Trophoblast cell (in vitro differentiated cells and primary cell): ENCODE data around the gene BICC1.

Experiments
- DNase-seq, 2 donors: peaks; one replicate each; pipeline ENCODE4 v3.0.0-alpha.2; 2016
- H2AFZ ChIP-seq: 2 replicates; pipeline ENCODE4 v1.6.1; 2013; ENCODE audit warnings: low read length, moderate library complexity, mild to moderate bottlenecking; ENCODE audit not compliant: insufficient read depth, poor library complexity
- H2AK5ac ChIP-seq: 2 replicates; pipeline ENCODE4 v1.6.1; 2013; ENCODE audit warnings: mild to moderate bottlenecking, low read length
- H2BK120ac ChIP-seq: 2 replicates; pipeline ENCODE4 v1.6.1; 2013; ENCODE audit warnings: low read length, mild to moderate bottlenecking, moderate library complexity; ENCODE audit not compliant: insufficient read depth, poor library complexity
- H2BK12ac ChIP-seq: 2 replicates; pipeline ENCODE4 v1.6.1; 2013; ENCODE audit warnings: mild to moderate bottlenecking, low read length, moderate library complexity
- H2BK5ac ChIP-seq: 2 replicates; pipeline ENCODE4 v1.6.1; 2013; ENCODE audit warnings: low read length, low read depth, moderate library complexity, mild to moderate bottlenecking; ENCODE audit not compliant: poor library complexity
- H3K14ac ChIP-seq: 2 replicates; pipeline ENCODE4 v1.6.1; 2013; ENCODE audit warnings: mild to moderate bottlenecking, low read length
- H3K18ac ChIP-seq: 2 replicates; pipeline ENCODE4 v1.6.1; 2013; ENCODE audit warnings: mild to moderate bottlenecking, low read length
- H3K23ac ChIP-seq: 2 replicates; pipeline ENCODE4 v1.6.1; 2013; ENCODE audit warnings: low read length
- H3K27ac ChIP-seq: 2 replicates; pipeline ENCODE4 v1.5.1; 2013; ENCODE audit warnings: low read depth, mild to moderate bottlenecking, inconsistent platforms, low read length, moderate library complexity
- H3K27me3 ChIP-seq: 2 replicates; pipeline ENCODE4 v1.6.1; 2013; ENCODE audit warnings: inconsistent platforms, mild to moderate bottlenecking, low read length, moderate library complexity; ENCODE audit not compliant: insufficient read depth
- H3K36me3 ChIP-seq, 2 experiments: 1 replicate in 1 of 2; 2 replicates in 1 of 2; pipeline ENCODE4 v1.6.1; 2013; ENCODE audit warnings: low read length in 2 of 2, mild to moderate bottlenecking in 2 of 2, moderate library complexity in 1 of 2; ENCODE audit not compliant: insufficient read depth in 2 of 2, control insufficient read depth in 1 of 2
- H3K4ac ChIP-seq: 2 replicates; pipeline ENCODE4 v1.6.1; 2013; ENCODE audit warnings: low read depth, mild to moderate bottlenecking, low read length, moderate library complexity
- H3K4me1 ChIP-seq, 2 experiments: 1 replicate in 1 of 2; 2 replicates in 1 of 2; pipeline ENCODE4 v1.6.1; 2013; ENCODE audit warnings: low read length in 2 of 2, mild to moderate bottlenecking in 2 of 2, moderate library complexity in 1 of 2; ENCODE audit not compliant: insufficient read depth in 2 of 2, control insufficient read depth in 1 of 2
- H3K4me2 ChIP-seq: 2 replicates; pipeline ENCODE4 v1.6.1; 2013; ENCODE audit warnings: inconsistent platforms, mild to moderate bottlenecking, low read length, moderate library complexity
- H3K4me3 ChIP-seq: 2 replicates; pipeline ENCODE4 v1.5.1; 2013; ENCODE audit warnings: mild to moderate bottlenecking, low read depth, low read length, inconsistent platforms
- H3K79me1 ChIP-seq: one replicate; pipeline ENCODE4 v1.6.1; 2013; ENCODE audit warnings: low read length
- H3K79me2 ChIP-seq: 2 replicates; pipeline ENCODE4 v1.6.1; 2013; ENCODE audit warnings: low read length, mild to moderate bottlenecking; ENCODE audit not compliant: control insufficient read depth, insufficient read depth, poor library complexity
- H3K9ac ChIP-seq: 2 replicates; pipeline ENCODE4 v1.6.1; 2013; ENCODE audit warnings: mild to moderate bottlenecking, low read length
- H3K9me3 ChIP-seq: 2 replicates; pipeline ENCODE4 v1.6.1; 2013; ENCODE audit warnings: low read depth, mild to moderate bottlenecking, control low read depth, inconsistent platforms, low read length; ENCODE audit not compliant: insufficient read depth
- H4K12ac ChIP-seq: 2 replicates; pipeline ENCODE4 v1.6.1; 2013; ENCODE audit warnings: low read depth, mild to moderate bottlenecking, low read length, moderate library complexity
- H4K8ac ChIP-seq: 2 replicates; pipeline ENCODE4 v1.6.1; 2013; ENCODE audit warnings: low read depth, mild to moderate bottlenecking, low read length, moderate library complexity
- H4K91ac ChIP-seq: one replicate; pipeline ENCODE4 v1.6.1; 2013; ENCODE audit warnings: low read depth, mild to moderate bottlenecking, low read length, moderate library complexity
- whole genome bisulfite sequencing: extraction: QIAGEN DNeasy Blood & Tissue Kit; methylation state at CpG from one replicate; pipeline ENCODE4 v1.1.7; 2013; ENCODE audit warnings: missing lambda C conversion rate; ENCODE audit not compliant: insufficient read length, insufficient coverage; ENCODE audit errors: extremely low coverage; 5-methylcytosine and 5-hydroxymethylcytosine counted together

BICC1 gene

DNA sequence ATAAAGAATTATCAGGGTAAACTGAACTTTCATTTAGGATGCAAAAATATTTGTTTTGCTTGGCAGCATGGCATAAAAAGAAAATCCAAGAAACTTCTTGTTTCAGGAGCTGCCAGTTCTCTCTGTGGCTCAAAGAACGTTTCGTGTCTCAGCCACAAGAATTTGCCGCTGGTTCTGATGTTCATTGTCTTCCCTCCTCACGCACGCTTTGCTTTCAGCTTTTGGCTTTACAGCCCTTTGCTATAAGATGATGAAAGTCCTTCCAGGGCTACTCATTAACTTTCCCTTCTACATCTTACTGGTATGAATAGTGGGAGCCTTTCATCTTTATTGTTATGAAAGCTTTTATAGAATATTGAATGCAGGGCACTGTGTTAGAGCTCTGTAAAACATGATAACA lies 124.7 kb downstream of the BICC1 start:
- H3K27ac ChIP-seq, result no peak overlapping the region
- no peak overlapping the region for H3K23ac ChIP-seq
- no CpG with 5 or more reads among the region's 5 CpGs for WGBS
- no peaks in the 10 kb centered on the region for H3K27me3 ChIP-seq
- no peak overlapping the region for H4K8ac ChIP-seq
- no peak overlapping the region for H3K4ac ChIP-seq
- H3K14ac ChIP-seq, result no peak overlapping the region
- no peaks in the 10 kb centered on the region for H3K36me3 ChIP-seq
- no peaks in the 10 kb centered on the region for H3K9me3 ChIP-seq
- H2BK120ac ChIP-seq, result no peak overlapping the region
- no peak overlapping the region for H2AK5ac ChIP-seq
- no peaks in the 10 kb centered on the region for H3K79me2 ChIP-seq
- no peak overlapping the region for H3K9ac ChIP-seq
- H2BK5ac ChIP-seq, result no peak overlapping the region
- no peak overlapping the region for H3K4me2 ChIP-seq
- no peak overlapping the region for H2BK12ac ChIP-seq
- no peak overlapping the region for H4K91ac ChIP-seq
- H3K79me1 ChIP-seq, result no peaks in the 10 kb centered on the region
- no peak overlapping the region for H4K12ac ChIP-seq
- no peak overlapping the region for H3K18ac ChIP-seq
- no peak overlapping the region for H2AFZ ChIP-seq
- H3K4me3 ChIP-seq, result no peak overlapping the region
- H3K4me1 ChIP-seq, result no peaks in the 10 kb centered on the region
- DNase-seq, result no peak

- Histone ChIP-seq H3K4ac (no peak overlapping the region), H3K27ac (no peak overlapping the region), H3K18ac (no peak overlapping the region), H3K27me3 (no peaks in the 10 kb centered on the region), H3K36me3 (no peaks in the 10 kb centered on the region), H2BK5ac (no peak overlapping the region), H2AK5ac (no peak overlapping the region), H4K91ac (no peak overlapping the region), H3K14ac (no peak overlapping the region), H3K4me1 (no peaks in the 10 kb centered on the region), H3K9ac (no peak overlapping the region), H4K8ac (no peak overlapping the region), H2BK12ac (no peak overlapping the region), H3K4me3 (no peak overlapping the region), H3K9me3 (no peaks in the 10 kb centered on the region), H3K23ac (no peak overlapping the region), H4K12ac (no peak overlapping the region), H2AFZ (no peak overlapping the region), H2BK120ac (no peak overlapping the region), H3K4me2 (no peak overlapping the region), H3K79me2 (no peaks in the 10 kb centered on the region), H3K79me1 (no peaks in the 10 kb centered on the region)
- WGBS, result no CpG with 5 or more reads among the region's 5 CpGs
- DNase-seq, result no peak
Measured at GRCh38 chr10:58638388-58638787, 125.7 kb downstream of the BICC1 start.

GRCh38 chr10:58641095-58641531 lies 128.4 kb downstream of the BICC1 start:
- H3K36me3 ChIP-seq, result no peaks in the 10 kb centered on the region
- no peaks in the 10 kb centered on the region for H3K79me1 ChIP-seq
- H3K4me3 ChIP-seq, result no peak overlapping the region
- H2BK12ac ChIP-seq, result no peak overlapping the region
- no peaks in the 10 kb centered on the region for H3K4me1 ChIP-seq
- no peak overlapping the region for H2BK5ac ChIP-seq
- H3K27me3 ChIP-seq, result no peaks in the 10 kb centered on the region
- H3K4ac ChIP-seq, result no peak overlapping the region
- no peaks in the 10 kb centered on the region for H3K79me2 ChIP-seq
- H3K14ac ChIP-seq, result no peak overlapping the region
- H3K9me3 ChIP-seq, result no peaks in the 10 kb centered on the region
- no peak overlapping the region for H3K27ac ChIP-seq
- DNase-seq, result peak; percentile 51 to 82
- H4K12ac ChIP-seq, result no peak overlapping the region
- H4K8ac ChIP-seq, result no peak overlapping the region
- H4K91ac ChIP-seq, result no peak overlapping the region
- H3K9ac ChIP-seq, result no peak overlapping the region
- H3K23ac ChIP-seq, result no peak overlapping the region
- H3K18ac ChIP-seq, result no peak overlapping the region
- no peak overlapping the region for H2AK5ac ChIP-seq
- no peak overlapping the region for H2AFZ ChIP-seq
- no peak overlapping the region for H3K4me2 ChIP-seq
- H2BK120ac ChIP-seq, result no peak overlapping the region
- WGBS, result no CpG with 5 or more reads among the region's 5 CpGs

DNA sequence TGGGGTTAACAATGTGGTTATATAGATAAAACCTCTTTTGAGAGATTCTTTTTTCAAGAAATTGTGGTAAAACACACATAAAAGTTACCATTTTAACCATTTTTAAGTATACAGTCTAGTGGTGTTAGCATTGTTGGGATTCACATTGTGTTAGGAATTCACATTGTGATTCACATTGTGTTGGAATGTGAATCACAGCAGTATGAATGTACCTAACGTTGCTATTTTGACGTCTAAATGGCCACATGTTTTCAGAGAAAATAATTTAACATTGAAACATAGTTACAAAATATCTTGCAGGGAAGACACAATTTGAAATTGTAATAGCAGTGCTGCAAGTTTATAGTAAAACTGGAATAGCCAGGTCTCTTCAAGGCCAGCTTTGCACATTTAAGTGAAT lies 129.0 kb downstream of the BICC1 start:
- no peaks in the 10 kb centered on the region for H3K4me1 ChIP-seq
- H3K27ac ChIP-seq, result no peak overlapping the region
- WGBS, result no CpG with 5 or more reads among the region's 2 CpGs
- no peaks in the 10 kb centered on the region for H3K27me3 ChIP-seq
- H3K23ac ChIP-seq, result no peak overlapping the region
- H3K79me2 ChIP-seq, result no peaks in the 10 kb centered on the region
- no peak overlapping the region for H4K91ac ChIP-seq
- no peaks in the 10 kb centered on the region for H3K36me3 ChIP-seq
- H3K4me3 ChIP-seq, result no peak overlapping the region
- H3K14ac ChIP-seq, result no peak overlapping the region
- no peak overlapping the region for H4K12ac ChIP-seq
- no peak overlapping the region for H2BK12ac ChIP-seq
- H2BK5ac ChIP-seq, result no peak overlapping the region
- peak; percentile 14 to 82 for DNase-seq
- H2AK5ac ChIP-seq, result no peak overlapping the region
- H2BK120ac ChIP-seq, result no peak overlapping the region
- no peaks in the 10 kb centered on the region for H3K9me3 ChIP-seq
- H4K8ac ChIP-seq, result no peak overlapping the region
- no peak overlapping the region for H3K9ac ChIP-seq
- no peak overlapping the region for H3K18ac ChIP-seq
- no peaks in the 10 kb centered on the region for H3K79me1 ChIP-seq
- no peak overlapping the region for H2AFZ ChIP-seq
- H3K4me2 ChIP-seq, result no peak overlapping the region
- no peak overlapping the region for H3K4ac ChIP-seq
